ENCODE data around the gene SPTBN1. TPM values are rescaled to one million over a fixed set of nuclear protein-coding genes. Genes with fewer than 3 reads are reported as not detected.
A peak's percentile ranks its signal among the peaks of the same experiment; 100 is the strongest.

The SPTBN1 gene
- total RNA-seq, 4 donors from 2014 or later: 171 to 293 (median 247) TPM

DNA sequence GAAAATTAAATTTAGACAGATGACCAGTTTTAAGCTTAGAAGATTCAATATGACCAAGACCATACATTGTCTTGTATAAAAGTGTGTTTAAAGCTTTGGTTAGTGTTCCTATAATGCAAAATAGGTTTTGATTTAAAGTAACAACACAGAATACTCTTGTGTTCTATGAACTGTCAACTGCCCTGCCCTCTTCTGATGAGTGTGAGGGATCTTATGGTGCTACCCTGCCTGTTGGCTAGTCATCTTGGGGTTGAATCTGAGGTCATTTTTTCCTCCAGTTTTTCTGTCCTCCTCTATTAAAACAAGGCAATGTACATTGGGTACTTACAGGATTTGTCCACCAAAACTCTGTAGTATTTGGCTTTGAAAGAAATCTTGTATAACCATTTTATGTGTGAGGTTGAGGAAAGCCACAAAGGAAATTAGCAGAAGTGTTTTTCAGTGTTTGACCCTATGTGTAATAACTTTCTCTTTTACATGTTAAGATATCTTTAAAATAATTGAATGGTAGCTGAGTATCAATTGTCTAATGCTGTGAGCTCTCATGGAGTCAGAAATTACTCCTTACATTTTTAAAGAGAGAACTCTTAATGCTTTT lies 129.1 kb downstream of the SPTBN1 start:
- Histone ChIP-seq H3K27me3 (no peaks in the 10 kb centered on the region), H3K9me3 (no peaks in the 10 kb centered on the region), H3K4me1 (peaks cover 0 to 78% (median 23%) of the 10 kb centered on the region in 4 donors), H3K4me3 (no peak overlapping the region), H3K36me3 (no peaks in the 10 kb centered on the region), H3K27ac (peak overlapping the region in 3 of 4 donors; percentile 15 to 68 (median 21))
- TF ChIP-seq POLR2A (IDR thresholded peaks at IDR 0.05): no peak
- TF ChIP-seq, protein P1, sequence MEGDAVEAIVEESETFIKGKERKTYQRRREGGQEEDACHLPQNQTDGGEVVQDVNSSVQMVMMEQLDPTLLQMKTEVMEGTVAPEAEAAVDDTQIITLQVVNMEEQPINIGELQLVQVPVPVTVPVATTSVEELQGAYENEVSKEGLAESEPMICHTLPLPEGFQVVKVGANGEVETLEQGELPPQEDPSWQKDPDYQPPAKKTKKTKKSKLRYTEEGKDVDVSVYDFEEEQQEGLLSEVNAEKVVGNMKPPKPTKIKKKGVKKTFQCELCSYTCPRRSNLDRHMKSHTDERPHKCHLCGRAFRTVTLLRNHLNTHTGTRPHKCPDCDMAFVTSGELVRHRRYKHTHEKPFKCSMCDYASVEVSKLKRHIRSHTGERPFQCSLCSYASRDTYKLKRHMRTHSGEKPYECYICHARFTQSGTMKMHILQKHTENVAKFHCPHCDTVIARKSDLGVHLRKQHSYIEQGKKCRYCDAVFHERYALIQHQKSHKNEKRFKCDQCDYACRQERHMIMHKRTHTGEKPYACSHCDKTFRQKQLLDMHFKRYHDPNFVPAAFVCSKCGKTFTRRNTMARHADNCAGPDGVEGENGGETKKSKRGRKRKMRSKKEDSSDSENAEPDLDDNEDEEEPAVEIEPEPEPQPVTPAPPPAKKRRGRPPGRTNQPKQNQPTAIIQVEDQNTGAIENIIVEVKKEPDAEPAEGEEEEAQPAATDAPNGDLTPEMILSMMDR (IDR thresholded peaks at IDR 0.05): no peak
- DNase-seq: no peak

DNA sequence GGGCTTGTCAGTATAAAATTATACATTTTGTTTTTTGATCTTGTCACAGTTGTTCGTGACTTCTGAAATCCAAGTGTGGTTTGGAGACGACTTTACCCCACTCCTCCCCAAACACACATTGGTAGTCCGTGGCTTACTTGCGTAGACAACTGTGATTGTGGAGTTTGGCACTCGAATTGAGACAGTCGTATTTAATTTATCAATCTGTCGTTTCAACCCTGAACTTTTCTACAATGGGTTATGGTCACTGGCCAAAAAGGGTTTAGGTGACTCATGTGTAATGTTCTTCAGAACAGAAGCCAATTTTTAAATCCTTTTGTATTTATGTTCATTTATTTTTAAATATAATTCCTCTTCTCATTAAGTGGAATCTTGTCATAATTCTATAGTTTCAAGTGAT lies 129.9 kb downstream of the SPTBN1 start:
- Histone ChIP-seq H3K27me3 (no peaks in the 10 kb centered on the region), H3K27ac (peak overlapping the region in 1 of 4 donors; percentile 21), H3K36me3 (no peaks in the 10 kb centered on the region), H3K4me1 (peaks cover 0 to 75% (median 22%) of the 10 kb centered on the region in 4 donors), H3K4me3 (no peak overlapping the region), H3K9me3 (no peaks in the 10 kb centered on the region)
- DNase-seq: no peak
- no peak for TF ChIP-seq POLR2A (IDR thresholded peaks at IDR 0.05)
- TF ChIP-seq, protein P1 (IDR thresholded peaks at IDR 0.05): no peak

DNA sequence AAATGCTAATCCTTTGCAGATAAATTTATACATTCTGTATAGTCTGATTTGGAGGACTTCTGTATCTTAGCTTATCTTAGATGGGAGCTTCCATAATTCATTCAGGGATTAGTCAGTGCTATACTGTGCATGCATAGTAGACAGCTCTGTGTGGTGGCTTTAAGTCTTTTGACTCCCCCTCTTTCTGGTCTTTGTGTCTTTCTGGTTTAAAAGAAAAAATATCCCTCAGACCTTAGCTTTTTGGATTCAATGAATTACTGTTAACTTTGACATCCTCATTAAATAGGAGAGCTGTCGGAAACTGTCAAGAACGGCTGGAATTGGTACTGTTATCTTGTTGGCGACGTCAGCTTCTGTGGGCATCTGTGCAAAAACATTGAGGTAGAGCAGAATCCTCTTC lies 130.4 kb downstream of the SPTBN1 start:
- no peaks in the 10 kb centered on the region for H3K27me3 ChIP-seq
- H3K9me3 ChIP-seq: no peaks in the 10 kb centered on the region
- no peak overlapping the region for H3K4me3 ChIP-seq
- no peaks in the 10 kb centered on the region for H3K36me3 ChIP-seq
- no peak overlapping the region for H3K27ac ChIP-seq
- no peak for TF ChIP-seq POLR2A (IDR thresholded peaks at IDR 0.05)
- TF ChIP-seq, protein P1 (IDR thresholded peaks at IDR 0.05): no peak
- peaks cover 0 to 72% (median 20%) of the 10 kb centered on the region in 4 donors for H3K4me1 ChIP-seq
- no peak for DNase-seq

DNA sequence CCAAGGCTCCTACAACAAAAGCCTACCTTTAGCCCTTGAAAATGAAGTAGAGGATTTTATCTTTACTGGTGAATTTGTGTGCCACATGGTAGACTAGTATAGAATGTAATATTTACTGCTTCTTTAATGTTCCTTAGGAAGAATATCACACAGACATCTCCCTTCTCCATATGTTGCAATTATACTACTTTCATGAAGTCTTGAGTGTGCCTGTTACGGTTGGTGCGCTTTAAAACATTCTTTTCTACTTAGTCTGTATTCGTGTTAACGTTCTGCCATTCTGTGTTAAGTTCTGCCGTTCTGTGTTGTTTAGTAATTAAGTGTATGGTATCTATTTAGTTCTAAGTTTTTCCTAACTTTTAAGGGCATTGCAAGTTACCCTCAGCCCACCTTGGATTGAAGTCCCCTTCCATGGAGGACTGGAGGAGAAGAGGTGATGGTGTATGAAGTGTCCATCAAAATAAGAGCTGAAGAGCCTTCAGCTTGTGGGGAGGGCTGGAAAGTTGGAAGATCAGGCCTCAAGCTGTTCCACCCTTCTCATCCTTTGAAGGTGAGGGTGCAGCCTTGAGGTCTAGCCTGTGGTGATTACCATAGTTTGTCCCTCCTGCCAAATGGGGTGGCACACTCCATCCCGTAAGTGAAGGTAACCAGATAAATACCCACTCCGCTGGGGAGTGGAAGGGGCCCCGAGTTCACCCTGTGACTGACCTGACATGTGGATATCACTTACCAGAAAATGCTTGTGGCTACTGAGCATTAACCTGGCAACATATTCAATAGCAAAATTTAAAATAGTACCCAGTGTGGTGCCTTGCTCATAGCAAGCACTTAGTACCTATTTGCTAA lies 131.3 kb downstream of the SPTBN1 start:
- no peaks in the 10 kb centered on the region for H3K9me3 ChIP-seq
- H3K4me1 ChIP-seq: peaks cover 0 to 64% (median 17%) of the 10 kb centered on the region in 4 donors
- no peak for DNase-seq
- no peak for TF ChIP-seq POLR2A (IDR thresholded peaks at IDR 0.05)
- H3K4me3 ChIP-seq: no peak overlapping the region
- H3K27me3 ChIP-seq: no peaks in the 10 kb centered on the region
- peak overlapping the region in 2 of 4 donors; percentile 8 to 23 for H3K27ac ChIP-seq
- no peaks in the 10 kb centered on the region for H3K36me3 ChIP-seq

DNA sequence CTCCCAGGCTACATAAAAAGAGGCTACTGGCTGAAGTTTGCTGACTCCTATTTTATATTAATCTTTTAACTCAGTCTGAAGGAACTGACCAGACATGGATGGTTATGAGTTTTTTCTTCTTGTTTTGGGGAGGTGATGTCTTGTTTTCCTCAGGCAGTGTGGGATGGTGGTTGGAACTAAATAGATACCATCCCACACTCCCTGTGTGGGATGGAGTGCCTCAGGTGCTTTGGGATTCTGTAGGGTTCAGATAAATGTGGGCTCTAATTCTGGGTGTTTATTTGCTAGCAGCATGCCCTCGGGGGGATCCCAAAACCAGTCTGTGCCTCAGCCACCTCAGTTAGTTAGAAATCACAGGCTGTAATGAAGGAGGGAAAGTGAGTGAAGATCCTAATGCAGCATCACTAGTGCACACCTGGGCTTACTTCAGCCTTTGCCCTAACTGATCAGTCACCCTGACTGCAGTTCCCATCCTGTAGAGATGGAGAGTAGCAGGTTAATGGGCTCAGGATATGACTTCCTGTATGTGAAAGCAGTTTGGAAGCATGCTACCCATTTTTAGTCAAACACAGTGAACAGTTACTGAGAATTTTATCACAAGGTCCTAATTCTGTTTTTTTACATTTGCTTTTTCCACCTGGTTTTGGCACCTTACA lies 132.2 kb downstream of the SPTBN1 start:
- H3K4me1 ChIP-seq: peaks cover 0 to 56% (median 17%) of the 10 kb centered on the region in 4 donors
- H3K4me3 ChIP-seq: no peak overlapping the region
- H3K36me3 ChIP-seq: no peaks in the 10 kb centered on the region
- no peak for DNase-seq
- H3K27ac ChIP-seq: peak overlapping the region in 3 of 4 donors; percentile 9 to 49 (median 27)
- TF ChIP-seq POLR2A (IDR thresholded peaks at IDR 0.05): no peak
- TF ChIP-seq, protein P1 (IDR thresholded peaks at IDR 0.05): no peak
- H3K27me3 ChIP-seq: no peaks in the 10 kb centered on the region
- no peaks in the 10 kb centered on the region for H3K9me3 ChIP-seq

DNA sequence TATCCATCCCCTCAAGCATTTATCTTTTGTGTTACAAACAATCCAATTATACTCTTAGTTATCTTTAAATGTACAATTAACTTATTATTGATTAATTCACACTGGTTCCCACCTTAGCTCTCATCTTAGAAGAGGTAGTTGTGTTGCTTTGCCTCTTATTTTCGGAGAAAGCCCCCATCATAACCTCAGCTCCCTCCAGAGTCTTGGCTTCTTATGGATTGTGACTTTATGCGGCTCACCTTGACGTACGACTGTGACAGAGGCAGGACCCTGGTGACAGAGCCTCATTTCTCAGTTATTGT lies 132.9 kb downstream of the SPTBN1 start:
- H3K36me3 ChIP-seq: no peaks in the 10 kb centered on the region
- no peak overlapping the region for H3K4me3 ChIP-seq
- no peaks in the 10 kb centered on the region for H3K27me3 ChIP-seq
- peaks cover 0 to 50% (median 17%) of the 10 kb centered on the region in 4 donors for H3K4me1 ChIP-seq
- no peak for TF ChIP-seq POLR2A (IDR thresholded peaks at IDR 0.05)
- TF ChIP-seq, protein P1 (IDR thresholded peaks at IDR 0.05): no peak
- no peaks in the 10 kb centered on the region for H3K9me3 ChIP-seq
- DNase-seq: no peak
- H3K27ac ChIP-seq: peak overlapping the region; percentile 54 to 68 (median 62)
